ENCODE measurements around the gene TLR10. TPM values are rescaled to one million over a fixed set of nuclear protein-coding genes. Genes with fewer than 3 reads are reported as not detected.

TLR10 gene
- total and polyA plus RNA-seq, 2 experiments from 2014 or later = 0.14 TPM; not detected in 1

GRCh38 chr4:38784141-38784540 is 1.4 kb upstream of the TLR10 start:
- no peaks in the 10 kb centered on the region for H4K20me1 ChIP-seq (replicated peaks; ENCODE audit: insufficient read depth)
- H3K4me1 ChIP-seq (ENCODE audit: insufficient read depth) = no peaks in the 10 kb centered on the region
- H3K36me3 ChIP-seq (ENCODE audit: insufficient read depth) = no peaks in the 10 kb centered on the region
- H3K27me3 ChIP-seq (ENCODE audit: insufficient read depth) = no peaks in the 10 kb centered on the region
- no peak overlapping the region for H3K27ac ChIP-seq (ENCODE audit: low read depth)
- no peaks in the 10 kb centered on the region for H3K79me2 ChIP-seq (replicated peaks; ENCODE audit: insufficient read depth)
- H3K4me1 Mint-ChIP-seq = peaks cover 4% of the 10 kb centered on the region; the same call in 2 of the 3 replicates
- H3K9me2 ChIP-seq (ENCODE audit: insufficient read depth) = peaks cover 2% of the 10 kb centered on the region; the same call in 1 of the 2 replicates
- TF ChIP-seq, protein P1, sequence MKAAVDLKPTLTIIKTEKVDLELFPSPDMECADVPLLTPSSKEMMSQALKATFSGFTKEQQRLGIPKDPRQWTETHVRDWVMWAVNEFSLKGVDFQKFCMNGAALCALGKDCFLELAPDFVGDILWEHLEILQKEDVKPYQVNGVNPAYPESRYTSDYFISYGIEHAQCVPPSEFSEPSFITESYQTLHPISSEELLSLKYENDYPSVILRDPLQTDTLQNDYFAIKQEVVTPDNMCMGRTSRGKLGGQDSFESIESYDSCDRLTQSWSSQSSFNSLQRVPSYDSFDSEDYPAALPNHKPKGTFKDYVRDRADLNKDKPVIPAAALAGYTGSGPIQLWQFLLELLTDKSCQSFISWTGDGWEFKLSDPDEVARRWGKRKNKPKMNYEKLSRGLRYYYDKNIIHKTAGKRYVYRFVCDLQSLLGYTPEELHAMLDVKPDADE (IDR thresholded peaks at IDR 0.05) = no peak
- TF ChIP-seq EZH2 (IDR thresholded peaks at IDR 0.05; ENCODE audit: low read depth, unreplicated experiment) = no peak
- TF ChIP-seq, protein P2, sequence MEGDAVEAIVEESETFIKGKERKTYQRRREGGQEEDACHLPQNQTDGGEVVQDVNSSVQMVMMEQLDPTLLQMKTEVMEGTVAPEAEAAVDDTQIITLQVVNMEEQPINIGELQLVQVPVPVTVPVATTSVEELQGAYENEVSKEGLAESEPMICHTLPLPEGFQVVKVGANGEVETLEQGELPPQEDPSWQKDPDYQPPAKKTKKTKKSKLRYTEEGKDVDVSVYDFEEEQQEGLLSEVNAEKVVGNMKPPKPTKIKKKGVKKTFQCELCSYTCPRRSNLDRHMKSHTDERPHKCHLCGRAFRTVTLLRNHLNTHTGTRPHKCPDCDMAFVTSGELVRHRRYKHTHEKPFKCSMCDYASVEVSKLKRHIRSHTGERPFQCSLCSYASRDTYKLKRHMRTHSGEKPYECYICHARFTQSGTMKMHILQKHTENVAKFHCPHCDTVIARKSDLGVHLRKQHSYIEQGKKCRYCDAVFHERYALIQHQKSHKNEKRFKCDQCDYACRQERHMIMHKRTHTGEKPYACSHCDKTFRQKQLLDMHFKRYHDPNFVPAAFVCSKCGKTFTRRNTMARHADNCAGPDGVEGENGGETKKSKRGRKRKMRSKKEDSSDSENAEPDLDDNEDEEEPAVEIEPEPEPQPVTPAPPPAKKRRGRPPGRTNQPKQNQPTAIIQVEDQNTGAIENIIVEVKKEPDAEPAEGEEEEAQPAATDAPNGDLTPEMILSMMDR (conservative IDR thresholded peaks at IDR 0.05; ENCODE audit: low read depth in 2 of 2) = no peak
- no peak for TF ChIP-seq ZNF114 (CRISPR knock-in tag; IDR thresholded peaks at IDR 0.05)
- no peak for TF ChIP-seq NANOG (IDR thresholded peaks at IDR 0.05; ENCODE audit: borderline replicate concordance)
- no peak for TF ChIP-seq CREB1 (CRISPR knock-in tag; IDR thresholded peaks at IDR 0.05; ENCODE audit: low read depth)
- no peak for TF ChIP-seq JUNB (IDR thresholded peaks at IDR 0.05; ENCODE audit: unreplicated experiment)
- TF ChIP-seq EZH2phosphoT487 (IDR thresholded peaks at IDR 0.05; ENCODE audit: unreplicated experiment) = no peak
- TF ChIP-seq POLR2AphosphoS5 (IDR thresholded peaks at IDR 0.05; ENCODE audit: low read depth) = no peak
- TF ChIP-seq, protein P3, sequence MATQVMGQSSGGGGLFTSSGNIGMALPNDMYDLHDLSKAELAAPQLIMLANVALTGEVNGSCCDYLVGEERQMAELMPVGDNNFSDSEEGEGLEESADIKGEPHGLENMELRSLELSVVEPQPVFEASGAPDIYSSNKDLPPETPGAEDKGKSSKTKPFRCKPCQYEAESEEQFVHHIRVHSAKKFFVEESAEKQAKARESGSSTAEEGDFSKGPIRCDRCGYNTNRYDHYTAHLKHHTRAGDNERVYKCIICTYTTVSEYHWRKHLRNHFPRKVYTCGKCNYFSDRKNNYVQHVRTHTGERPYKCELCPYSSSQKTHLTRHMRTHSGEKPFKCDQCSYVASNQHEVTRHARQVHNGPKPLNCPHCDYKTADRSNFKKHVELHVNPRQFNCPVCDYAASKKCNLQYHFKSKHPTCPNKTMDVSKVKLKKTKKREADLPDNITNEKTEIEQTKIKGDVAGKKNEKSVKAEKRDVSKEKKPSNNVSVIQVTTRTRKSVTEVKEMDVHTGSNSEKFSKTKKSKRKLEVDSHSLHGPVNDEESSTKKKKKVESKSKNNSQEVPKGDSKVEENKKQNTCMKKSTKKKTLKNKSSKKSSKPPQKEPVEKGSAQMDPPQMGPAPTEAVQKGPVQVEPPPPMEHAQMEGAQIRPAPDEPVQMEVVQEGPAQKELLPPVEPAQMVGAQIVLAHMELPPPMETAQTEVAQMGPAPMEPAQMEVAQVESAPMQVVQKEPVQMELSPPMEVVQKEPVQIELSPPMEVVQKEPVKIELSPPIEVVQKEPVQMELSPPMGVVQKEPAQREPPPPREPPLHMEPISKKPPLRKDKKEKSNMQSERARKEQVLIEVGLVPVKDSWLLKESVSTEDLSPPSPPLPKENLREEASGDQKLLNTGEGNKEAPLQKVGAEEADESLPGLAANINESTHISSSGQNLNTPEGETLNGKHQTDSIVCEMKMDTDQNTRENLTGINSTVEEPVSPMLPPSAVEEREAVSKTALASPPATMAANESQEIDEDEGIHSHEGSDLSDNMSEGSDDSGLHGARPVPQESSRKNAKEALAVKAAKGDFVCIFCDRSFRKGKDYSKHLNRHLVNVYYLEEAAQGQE (IDR thresholded peaks at IDR 0.05; ENCODE audit: unreplicated experiment) = no peak
- TF ChIP-seq ZNF462 (CRISPR knock-in tag; IDR thresholded peaks at IDR 0.05) = no peak
- TF ChIP-seq STAT1 (IDR thresholded peaks at IDR 0.05; ENCODE audit: unreplicated experiment) = no peak
- no peak for TF ChIP-seq ZNF331 (CRISPR knock-in tag; IDR thresholded peaks at IDR 0.05; ENCODE audit: low read depth)
- H2AFZ ChIP-seq = no peak overlapping the region
- H3K4me2 ChIP-seq = no peak overlapping the region
- DNase-seq (ENCODE audit: low spot score) = no peak
- no peaks in the 10 kb centered on the region for H3F3A ChIP-seq (replicated peaks; ENCODE audit: low read depth)
- H3K36me3 Mint-ChIP-seq (ENCODE audit: low read depth) = no peaks in the 10 kb centered on the region
- peaks cover 5% of the 10 kb centered on the region for H3K27me3 Mint-ChIP-seq (ENCODE audit: insufficient read depth, low read depth, poor library complexity)
- H3K9me3 Mint-ChIP-seq = no peaks in the 10 kb centered on the region
- H3K27ac Mint-ChIP-seq = no peak overlapping the region
- H3K4me3 Mint-ChIP-seq = no peak overlapping the region
- H3K4me3 ChIP-seq = no peak overlapping the region
- no peak for ATAC-seq
